ENCODE measurements around the gene IGFBP5. TPM values are rescaled to one million over a fixed set of nuclear protein-coding genes. Genes with fewer than 3 reads are reported as not detected.

Gene IGFBP5
- total RNA-seq, 1 donor from 2014 or later, result not detected

DNA sequence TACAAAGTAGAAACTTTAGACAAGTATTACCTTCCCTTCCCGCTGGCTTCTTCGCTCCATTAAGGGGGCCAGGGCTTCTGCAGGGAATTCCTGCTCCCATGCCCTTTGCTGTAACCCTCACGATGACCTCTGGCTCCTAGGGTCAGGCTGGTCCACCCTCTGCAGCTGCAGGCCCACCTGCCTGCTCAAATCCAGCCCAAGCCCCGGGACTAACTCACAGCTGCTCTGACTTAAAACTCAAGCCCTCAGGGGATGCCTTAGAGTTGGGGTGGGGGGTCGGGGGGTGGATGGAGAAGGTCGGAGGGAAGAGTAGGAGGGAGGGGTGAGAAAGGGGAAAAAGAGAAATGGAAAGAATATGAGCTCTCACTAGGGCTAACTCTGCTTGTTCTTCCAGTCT, 4.9 kb downstream of the IGFBP5 start:
- intact Hi-C loops (cut with micrococcal nuclease), result loop anchor here (5.0 to 10.0 kb wide), 3 partner anchors 194 to 624 kb away; no protein-coding TSS in a partner anchor

DNA sequence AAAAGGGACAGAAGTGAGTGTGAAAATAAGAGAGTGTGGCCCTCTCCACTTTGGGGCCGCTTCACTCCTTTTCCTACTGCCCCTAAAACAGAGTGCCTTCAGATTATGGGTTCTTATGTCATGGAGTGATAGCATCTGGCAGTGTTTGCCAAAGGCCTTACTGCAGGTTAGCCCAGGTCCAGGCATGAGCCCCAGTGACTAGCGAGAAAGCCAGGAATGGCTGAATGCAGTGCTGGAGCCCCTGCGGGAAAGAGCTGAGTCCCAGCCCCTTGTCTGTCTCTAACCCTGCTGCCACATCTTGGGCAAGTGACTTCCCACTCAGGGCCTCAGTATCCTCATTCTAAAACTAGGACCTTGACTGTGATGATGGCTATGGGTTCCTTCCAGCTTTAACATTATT, 6.0 kb downstream of the IGFBP5 start:
- intact Hi-C loops (cut with micrococcal nuclease), result loop anchor here (10.0 kb wide), 1 partner anchor 1305 kb away; no protein-coding TSS in a partner anchor

GRCh38 chr2:216688731-216689340, 6.5 kb downstream of the IGFBP5 start:
- intact Hi-C loops (cut with micrococcal nuclease), result loop anchor here (10.0 kb wide), 1 partner anchor 1306 kb away; no protein-coding TSS in a partner anchor

DNA sequence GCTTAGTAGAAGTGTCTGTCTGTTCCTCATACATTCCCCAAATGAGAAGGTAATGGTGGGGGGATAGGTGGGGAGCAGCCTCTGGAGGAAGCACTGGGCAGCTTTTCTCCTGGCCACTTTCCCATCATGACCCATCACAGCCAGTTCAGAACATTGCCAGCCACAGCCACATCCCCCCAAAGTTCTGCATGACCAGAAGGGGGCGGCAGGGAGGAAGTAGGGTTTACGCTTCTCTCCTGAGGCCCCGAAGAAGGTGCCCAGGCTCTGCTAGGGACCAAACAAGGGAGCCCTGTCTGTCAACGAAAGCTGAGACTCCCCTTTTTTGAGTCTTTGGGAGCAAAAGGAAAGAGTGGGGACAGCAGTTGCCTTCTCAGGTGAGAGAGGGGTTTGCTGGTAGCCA, 7.7 kb downstream of the IGFBP5 start:
- intact Hi-C loops (cut with micrococcal nuclease), result loop anchor here (10.0 kb wide), 1 partner anchor 1307 kb away; no protein-coding TSS in a partner anchor

GRCh38 chr2:216687111-216687510, 8.2 kb downstream of the IGFBP5 start:
- intact Hi-C loops (cut with micrococcal nuclease), result loop anchor here (10.0 kb wide), 1 partner anchor 1308 kb away; no protein-coding TSS in a partner anchor

DNA sequence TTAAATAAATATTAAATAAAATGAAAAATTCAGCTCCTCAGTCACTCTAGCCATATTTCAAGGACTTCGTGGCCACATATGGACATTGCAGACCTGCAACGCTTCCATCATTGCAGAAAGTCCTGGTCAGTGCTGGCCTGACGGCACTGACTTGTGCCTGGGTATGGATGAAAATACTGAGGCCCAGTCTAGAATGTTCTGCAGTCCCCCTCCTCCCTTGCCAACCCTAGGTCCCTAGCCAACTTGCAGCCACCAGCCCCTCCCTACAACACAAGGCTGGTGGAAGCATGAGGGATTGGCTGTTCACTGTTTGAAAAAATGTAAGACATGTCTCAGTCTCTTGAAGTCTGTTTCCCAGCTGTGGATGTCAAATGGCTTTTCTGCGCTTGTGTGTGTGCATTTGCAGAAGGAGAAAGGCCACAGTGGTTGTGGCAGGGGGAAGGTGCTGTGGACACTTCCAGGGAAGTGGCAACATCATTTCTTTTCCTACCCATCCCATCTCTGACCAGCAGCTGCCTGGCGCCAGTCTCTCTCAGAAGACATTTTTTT, 9.9 kb downstream of the IGFBP5 start:
- intact Hi-C loops (cut with micrococcal nuclease), result loop anchor here (10.0 kb wide), 1 partner anchor 1309 kb away; no protein-coding TSS in a partner anchor

DNA sequence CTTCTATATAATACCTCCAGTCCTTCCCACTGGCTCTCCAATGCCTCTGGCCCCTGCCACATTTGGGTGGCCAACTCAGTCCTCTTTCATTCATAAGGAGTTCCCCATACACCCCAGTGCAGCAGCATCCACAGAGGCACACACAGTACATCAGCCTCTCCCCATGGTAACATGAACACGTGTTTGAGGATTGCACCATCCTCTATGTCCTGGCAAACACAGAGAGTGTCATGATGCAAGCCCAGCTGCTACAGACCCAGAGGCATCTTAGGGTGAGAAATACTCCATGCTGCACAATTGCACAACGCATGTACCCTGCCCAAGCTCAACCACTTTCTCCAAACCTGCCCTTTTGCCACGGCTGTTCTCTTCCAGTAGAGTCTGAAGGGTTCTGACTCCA, 11.5 kb downstream of the IGFBP5 start:
- intact Hi-C loops (cut with micrococcal nuclease), result loop anchor here (2.0 to 10.0 kb wide), 3 partner anchors 15 to 1311 kb away; no protein-coding TSS in a partner anchor

- intact Hi-C loops (cut with micrococcal nuclease), result loop anchor here (1.0 to 10.0 kb wide), 9 partner anchors 17 to 1313 kb away; no protein-coding TSS in a partner anchor
Observed at GRCh38 chr2:216681683-216682082, 13.7 kb downstream of the IGFBP5 start.

- intact Hi-C loops (cut with micrococcal nuclease), result loop anchor here (5.0 to 10.0 kb wide), 2 partner anchors 461 to 1314 kb away; no protein-coding TSS in a partner anchor
Observed at GRCh38 chr2:216680951-216681629, 14.3 kb downstream of the IGFBP5 start.

DNA sequence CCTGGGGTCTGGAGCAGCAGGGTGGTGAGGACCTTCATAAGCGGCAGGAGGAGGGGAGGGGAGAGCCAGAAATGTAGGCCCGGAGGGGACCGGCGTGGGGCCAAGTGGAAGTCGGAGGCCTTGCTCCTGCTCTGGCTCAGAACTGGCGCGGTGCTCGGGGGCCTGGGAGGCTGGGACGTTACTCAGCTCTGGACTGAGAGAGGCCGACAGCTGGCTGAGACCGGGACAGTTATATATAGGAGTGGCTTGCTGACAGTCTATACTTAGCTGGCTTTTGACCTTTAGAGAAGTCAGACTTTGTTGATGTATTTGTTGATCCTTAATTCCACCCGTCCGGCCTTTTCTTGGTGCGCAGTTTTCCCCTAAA, 15.7 kb downstream of the IGFBP5 start:
- intact Hi-C loops (cut with micrococcal nuclease), result loop anchor here (5.0 to 10.0 kb wide), 2 partner anchors 463 to 1315 kb away; no protein-coding TSS in a partner anchor

DNA sequence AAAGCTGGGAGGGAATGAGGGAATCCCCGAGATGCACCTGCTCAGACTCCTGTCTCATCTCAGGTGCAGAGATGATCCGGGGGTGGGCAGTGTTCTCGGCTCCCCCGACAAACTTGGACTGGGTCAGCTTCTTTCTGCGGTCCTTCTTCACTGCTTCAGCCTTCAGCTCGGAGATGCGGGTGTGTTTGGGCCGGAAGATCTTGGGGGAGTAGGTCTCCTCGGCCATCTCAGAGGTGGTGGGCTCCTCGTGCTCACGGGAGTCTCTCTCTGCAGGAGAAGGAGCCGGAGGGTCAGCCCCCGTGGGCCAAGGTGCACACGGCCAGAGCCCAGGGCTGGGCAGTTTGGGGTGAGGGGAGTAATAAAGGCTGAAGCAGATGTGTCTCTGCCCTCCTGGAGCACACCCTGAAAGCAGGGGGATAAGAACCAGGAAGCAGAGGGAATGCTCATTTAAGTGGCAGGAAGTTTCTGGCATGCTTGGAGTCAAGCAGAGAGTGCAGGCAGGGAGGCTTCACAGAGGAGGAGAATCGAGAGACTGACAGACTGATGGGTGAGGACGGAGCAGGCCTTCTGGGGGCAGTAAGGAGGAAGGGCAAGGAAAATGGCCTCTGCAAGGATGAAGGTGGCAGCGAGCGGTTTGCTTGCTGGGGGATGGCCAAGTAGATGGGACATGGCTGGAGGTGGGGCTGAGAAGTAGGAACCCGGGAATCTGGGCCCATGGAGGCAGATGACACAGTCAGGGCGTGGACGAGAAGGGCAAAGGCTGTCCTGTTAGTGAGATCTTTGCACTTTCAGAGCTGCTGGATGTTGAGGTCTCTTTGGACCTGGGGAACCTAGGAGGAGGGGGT, 16.3 kb downstream of the IGFBP5 start:
- intact Hi-C loops (cut with micrococcal nuclease), result no loop called here

GRCh38 chr2:216678098-216678465, 17.3 kb downstream of the IGFBP5 start:
- intact Hi-C loops (cut with micrococcal nuclease), result no loop called here

- intact Hi-C loops (cut with micrococcal nuclease), result no loop called here
Observed at GRCh38 chr2:216677439-216678097, 17.8 kb downstream of the IGFBP5 start.

DNA sequence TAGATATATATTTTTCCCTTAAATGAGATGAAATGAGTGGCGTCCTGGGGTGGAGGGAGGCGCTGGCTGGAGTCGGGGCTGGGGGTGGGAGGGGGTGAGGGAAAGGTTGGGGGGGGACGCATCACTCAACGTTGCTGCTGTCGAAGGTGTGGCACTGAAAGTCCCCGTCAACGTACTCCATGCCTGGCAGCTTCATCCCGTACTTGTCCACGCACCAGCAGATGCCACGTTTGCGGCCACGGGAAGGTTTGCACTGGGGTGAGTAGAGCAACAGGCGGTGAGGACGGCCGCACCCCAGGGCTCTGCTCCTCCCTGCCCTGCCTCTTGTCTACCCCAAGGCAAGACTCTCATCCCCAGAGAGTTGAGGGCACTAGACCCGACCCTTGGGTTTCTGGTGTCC, 18.7 kb downstream of the IGFBP5 start:
- intact Hi-C loops (cut with micrococcal nuclease), result no loop called here

GRCh38 chr2:216674376-216674775, 21.0 kb downstream of the IGFBP5 start:
- intact Hi-C loops (cut with micrococcal nuclease), result no loop called here

- intact Hi-C loops (cut with micrococcal nuclease), result no loop called here
Observed at GRCh38 chr2:216673609-216674008, 21.7 kb downstream of the IGFBP5 start.

- intact Hi-C loops (cut with micrococcal nuclease), result no loop called here
Observed at GRCh38 chr2:216673021-216673420, 22.3 kb downstream of the IGFBP5 start.

- intact Hi-C loops (cut with micrococcal nuclease), result no loop called here
Observed at GRCh38 chr2:216672466-216672865, 22.9 kb downstream of the IGFBP5 start.

DNA sequence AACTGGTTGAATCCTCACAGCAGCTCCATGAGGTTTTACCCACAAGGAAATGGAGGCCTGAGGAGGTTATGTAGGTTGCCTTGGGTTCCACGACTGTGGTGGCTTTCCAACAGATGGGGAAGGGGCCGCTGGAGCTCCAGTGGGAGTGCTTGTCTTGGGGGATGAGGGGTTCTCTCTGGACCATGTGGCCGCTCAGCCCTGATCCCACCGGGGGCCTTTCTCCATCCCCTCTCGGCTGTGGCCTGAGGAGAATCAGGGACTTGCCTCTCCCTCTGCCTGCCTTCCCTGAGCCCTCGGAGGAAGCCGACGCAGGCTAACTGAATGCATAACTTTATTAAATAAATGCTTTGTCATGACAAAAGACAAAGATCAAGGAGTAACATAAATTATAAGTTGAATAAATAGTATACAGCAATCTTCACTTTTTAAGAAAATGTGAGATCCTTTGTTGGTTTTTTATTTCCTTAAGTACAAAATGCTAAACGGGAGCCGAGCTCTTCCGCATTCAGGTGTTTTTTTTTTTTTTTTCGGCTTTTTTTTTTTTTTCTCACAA, 23.5 kb downstream of the IGFBP5 start:
- intact Hi-C loops (cut with micrococcal nuclease), result no loop called here

DNA sequence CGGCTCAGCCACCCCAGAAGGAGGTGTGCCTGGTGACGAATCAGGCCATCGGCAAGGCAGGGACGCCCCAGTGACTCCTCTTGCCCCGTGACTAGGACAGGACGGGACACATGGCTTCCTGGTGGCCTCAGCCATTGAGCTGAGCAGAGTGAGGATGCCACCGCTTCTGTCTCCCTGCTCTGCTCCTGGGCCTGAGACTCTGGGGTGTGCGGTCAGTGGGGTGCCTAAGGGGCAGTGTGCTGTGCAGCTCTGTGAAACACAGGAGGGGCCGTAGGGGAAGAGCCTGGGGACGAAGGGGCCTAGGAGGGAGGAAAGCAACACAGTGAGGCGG, 24.3 kb downstream of the IGFBP5 start:
- intact Hi-C loops (cut with micrococcal nuclease), result no loop called here

Data from T-helper 1 cell treated with Interleukin-12 subunit alpha and Interleukin-12 subunit beta and Interleukin-4 antibody, amounts not matched to agents 30 ng/mL and 1 ng/mL, for 36 hours (primary cell).